Anterior cingulate cortex (tissue), 58 donors: ENCODE measurements around the gene OTOF.
A peak's percentile ranks its signal among the peaks of the same experiment; 100 is the strongest.
"Not testable (repeated sequence)": the region's sequence is repeated elsewhere in the genome, so short reads cannot be mapped to it uniquely, and the experiment has no call there.

Experiments used
- DNase-seq, 58 donors: peaks; one replicate each; lab custom pipeline; 2025; lab: John Stamatoyannopoulos, UW

OTOF gene

GRCh38 chr2:26469092-26469710, 8.7 kb downstream of the OTOF start:
- DNase-seq = no peak

DNA sequence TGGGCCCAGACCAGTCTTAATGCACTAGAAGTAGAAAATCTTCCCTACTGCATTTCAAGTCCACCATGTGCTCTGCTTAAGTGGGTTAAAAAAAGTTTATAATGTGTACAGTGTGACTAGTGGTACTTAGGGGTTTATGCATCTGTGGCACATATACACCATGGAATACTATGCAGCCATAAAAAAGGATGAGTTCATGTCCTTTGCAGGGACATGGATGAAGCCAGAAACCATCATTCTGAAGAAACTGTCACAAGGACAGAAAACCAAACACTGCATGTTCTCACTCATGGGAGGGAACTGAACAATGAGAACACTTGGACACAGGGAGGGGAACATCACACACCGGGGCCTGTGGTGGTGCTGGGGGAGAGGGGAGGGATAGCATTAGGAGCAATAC, 9.4 kb downstream of the OTOF start:
- DNase-seq = not testable (repeated sequence)

GRCh38 chr2:26466662-26467310, 11.1 kb downstream of the OTOF start:
- no peak for DNase-seq

DNA sequence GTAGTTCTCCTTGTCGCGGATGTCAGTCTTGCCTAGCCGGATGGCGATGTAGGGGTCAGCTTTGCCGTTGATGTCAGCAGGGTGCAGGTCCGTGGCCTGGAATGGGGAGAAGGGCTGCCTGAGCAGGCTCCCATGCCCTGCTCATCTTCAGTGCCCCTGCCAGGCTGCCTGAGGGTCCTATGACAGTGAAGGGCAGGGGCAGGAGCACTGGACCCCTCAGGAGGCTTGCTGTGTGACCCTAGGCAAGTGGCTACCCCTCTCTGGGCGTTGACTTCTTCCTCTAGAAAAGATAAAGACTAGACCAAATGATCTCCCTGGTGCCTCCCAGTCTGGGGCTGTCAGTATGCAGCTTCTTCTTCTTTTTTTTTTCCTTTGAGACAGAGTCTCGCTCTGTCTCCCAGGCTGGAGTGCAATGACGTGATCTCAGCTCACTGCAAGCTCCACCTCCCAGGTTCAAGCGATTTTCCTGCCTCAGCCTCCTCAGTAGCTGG, 11.9 kb downstream of the OTOF start:
- no peak for DNase-seq

GRCh38 chr2:26465266-26465925, 12.5 kb downstream of the OTOF start:
- no peak for DNase-seq

DNA sequence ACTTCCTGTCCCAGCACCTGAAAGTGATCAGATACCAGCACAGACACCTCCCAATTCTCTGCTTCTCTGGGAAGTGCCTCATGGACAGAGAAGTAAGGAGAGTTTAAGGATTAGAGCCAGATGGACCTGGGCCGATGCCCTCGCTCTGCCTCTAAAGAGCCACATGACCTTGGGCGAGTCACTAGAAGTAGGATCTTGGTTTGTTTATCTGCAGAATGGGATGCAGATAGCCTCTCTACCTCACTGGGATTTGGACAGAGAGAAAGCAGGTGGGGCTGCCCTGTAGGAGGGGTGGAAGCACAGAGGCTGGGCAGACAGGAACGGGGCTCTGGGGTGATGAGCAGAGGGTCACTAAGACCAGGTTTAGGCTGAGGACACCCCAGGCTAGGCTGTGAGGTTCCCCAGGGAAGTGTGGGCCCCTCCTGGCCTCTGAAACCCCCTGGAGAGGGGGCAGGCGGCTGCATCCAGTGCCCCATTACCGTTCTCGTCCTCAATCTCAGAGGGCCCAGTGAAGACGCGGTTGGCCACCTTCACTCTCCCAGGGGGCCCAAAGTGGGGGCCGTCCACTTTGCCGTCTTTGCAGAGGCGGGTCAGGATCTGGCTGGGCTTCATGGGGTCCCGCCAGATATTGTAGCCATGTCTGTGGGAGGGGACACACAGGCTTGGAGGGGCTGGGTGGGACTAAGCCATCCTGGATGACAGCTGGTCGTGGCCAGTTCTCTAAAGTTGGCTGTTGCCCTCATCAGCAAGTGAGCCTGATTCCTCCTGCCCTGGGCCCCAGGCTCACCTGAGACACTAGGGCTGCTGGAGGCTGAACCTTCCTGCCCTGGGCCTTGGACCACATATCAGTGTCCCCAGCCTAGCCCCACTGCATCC, 13.3 kb downstream of the OTOF start:
- DNase-seq = no peak

DNA sequence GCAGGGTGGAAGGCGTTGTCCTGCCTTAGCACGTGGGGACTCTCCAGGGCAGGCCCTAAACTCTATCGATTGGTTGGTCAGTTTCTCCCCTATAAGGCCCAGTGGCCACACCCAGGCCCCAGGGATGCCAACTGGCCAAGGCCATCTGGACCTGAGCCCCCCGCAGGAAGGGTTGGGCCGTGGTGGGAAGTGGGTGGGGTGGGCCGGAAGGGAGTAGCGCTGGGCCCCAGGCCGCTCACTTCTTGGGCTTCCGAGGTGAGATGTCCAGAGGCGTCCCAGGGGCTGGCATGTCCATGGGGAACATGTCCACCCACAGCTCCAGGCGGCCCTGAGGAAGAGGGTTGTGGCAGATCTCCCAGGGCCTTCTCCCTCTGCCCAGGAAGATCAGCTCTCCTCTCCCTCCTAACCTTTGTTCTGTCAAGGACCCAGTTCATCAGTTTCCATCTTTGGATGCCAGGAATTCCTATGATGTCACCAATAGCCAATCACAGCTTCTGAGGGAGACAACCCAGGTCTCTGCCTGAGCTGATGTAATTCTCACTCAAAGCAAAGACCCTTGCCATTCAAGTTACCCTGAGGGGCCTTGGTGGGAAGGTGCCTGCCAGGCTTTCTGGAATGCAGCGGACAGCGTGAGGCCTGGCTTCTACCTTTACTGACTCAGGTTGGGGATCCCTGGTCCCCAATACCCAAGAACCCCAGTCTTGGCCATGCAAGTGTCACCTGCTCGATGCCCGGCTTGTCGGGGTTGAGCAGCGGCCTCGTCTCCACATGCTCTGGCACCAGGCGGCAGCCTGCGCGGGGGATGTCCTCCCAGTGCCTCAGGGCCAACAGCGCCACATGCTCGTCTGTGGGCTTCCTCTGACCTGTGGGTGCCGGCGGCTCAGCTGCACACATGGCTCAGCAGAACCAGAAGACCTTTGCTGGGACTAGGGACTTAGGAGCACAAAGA, 14.4 kb downstream of the OTOF start:
- no peak for DNase-seq

DNA sequence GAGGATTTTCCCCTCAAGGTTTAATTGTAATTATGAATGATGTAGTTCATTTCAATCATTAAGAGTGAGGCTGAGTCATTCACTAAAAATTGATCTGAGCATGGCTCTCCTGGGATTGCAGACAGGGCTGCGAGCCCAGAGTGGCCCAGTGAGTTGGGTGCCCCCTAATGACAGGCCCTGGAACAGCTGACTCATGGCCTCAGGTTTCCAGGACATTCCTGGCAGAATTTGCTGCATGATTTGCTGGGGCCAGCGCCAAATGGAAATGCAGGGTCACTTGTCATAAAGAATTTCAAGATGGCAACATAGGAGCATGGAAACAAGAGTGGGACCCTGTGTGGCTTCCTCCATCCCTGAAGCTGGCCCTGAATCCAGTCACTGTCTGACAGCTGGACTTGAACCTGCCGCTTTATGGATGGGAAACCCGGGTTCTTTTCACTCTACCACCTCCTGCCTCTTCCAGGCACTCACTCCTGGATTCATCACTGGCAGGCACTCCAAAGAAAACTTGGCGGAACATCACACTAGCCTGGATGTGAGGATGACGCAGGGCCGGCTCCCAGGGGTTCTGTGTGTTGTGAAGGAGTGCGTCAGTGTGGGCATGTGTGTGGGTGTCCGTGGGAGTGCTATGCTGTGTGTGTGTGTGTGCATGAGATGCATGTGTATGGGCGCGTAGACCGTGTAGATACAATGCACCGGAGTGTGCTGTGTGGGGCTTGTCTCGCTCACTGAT, 15.2 kb downstream of the OTOF start:
- DNase-seq = peak in 12 of 58 donors; percentile 6 to 41 (median 18)

GRCh38 chr2:26462100-26462499, 15.8 kb downstream of the OTOF start:
- DNase-seq = no peak

- no peak for DNase-seq
Observed at GRCh38 chr2:26461601-26462023, 16.3 kb downstream of the OTOF start.

- no peak for DNase-seq
Observed at GRCh38 chr2:26460613-26461031, 17.3 kb downstream of the OTOF start.

GRCh38 chr2:26459991-26460612, 17.8 kb downstream of the OTOF start:
- DNase-seq = no peak

DNA sequence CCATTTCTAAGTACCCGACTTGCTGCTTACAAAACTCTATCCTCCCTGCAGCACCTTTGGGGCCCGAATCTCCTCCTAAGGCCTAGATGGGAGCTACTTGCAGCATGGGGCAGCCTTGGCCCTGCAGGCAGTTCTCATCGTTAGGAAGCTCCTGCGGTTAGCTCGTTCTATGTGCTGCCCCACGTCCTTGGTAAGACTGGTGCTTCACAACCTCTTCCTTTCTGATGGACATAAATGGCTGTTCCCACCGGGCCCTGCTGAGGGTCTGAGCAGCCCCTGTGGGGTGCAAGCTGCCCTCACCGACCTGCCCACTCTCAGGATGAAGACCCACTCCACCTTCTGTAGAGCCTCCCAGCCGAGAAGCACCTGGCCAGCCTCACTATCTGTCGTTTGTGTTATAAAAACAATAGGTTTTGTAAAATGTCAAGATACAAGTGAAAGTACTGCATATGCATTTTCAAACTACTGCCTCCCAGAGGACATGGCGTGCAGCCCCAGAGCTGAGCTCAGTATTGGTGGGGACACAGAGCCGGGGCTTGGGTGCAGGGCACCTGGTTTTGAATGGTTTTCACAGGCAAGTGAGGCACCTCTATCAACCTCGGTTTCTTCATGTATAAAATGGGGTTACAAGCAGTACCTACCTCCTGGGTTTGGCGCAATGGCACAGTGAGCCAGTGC, 19.4 kb downstream of the OTOF start:
- no peak for DNase-seq

- no peak for DNase-seq
Observed at GRCh38 chr2:26457695-26458364, 20.1 kb downstream of the OTOF start.

GRCh38 chr2:26457251-26457666, 20.7 kb downstream of the OTOF start:
- DNase-seq = no peak

DNA sequence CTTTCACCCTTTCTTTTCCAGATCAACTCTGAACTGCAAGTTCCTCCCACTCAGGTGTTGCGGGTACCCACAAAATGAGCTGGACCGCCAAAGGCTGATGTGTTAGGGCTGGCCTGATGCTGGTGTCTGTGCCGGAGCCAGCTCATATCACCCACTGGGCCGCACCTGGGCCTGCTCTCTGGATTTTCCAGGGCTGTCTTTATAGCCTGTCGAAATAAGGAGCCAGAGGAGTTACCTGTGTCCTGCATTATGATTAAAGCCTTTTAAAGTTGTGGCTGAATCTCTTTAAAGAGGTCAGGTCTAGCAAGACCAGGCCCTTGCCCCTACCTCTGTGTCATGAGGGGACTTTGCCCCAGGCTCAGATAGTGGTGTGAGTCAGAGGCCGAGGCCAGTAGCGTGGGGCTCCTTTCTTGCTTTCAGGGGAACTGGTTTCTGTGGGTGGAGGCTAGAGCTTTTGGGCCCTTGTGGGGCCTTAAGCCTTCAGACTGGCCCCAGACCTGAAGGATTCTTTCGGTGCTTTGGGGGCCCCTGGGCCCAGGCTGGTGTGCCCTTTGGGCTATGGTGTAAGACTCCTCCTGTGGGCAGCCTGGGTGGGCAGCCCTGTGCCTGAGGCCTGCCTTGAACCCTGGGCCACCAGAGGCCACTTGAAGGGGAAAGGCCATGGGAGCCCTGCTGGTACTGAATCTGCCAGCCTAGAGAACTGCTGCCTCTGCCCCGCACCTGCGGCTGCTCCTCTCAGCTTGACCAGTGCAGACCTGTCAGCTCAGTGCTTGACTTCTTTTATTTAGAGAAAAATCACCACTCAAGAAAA, 21.3 kb downstream of the OTOF start:
- no peak for DNase-seq
